HCT116 (cell line): ENCODE data around the gene CCR2. TPM values are rescaled to one million over a fixed set of nuclear protein-coding genes. Genes with fewer than 3 reads are reported as not detected.

Source experiments
- ATAC-seq: fragments of 200-7000 bp; cut with Tn5 transposase; 2 replicates; pipeline ENCODE4 v1.9.1; 2020; ENCODE audit warnings: mild to moderate bottlenecking, moderate library complexity
- BruUV-seq: library from RNA; stranded (reverse); fragments of 400-500 nt; replicated peaks from 2 replicates; lab custom pipeline; 2021; lab: Mats Ljungman, UMichigan
- CTCF ChIA-PET: fragments of 300-600 bp; sonication (Branson Sonifier 250); formaldehyde crosslinking; loops from one replicate; lab custom pipeline; 2021; ENCODE audit warnings: antibody characterized with exemption; lab: Charles Lee
- POLR2A ChIA-PET: fragments of 300-600, 350-600 bp; sonication (Branson Sonifier 250); formaldehyde crosslinking; loops from one replicate; lab custom pipeline; 2021; ENCODE audit warnings: antibody characterized with exemption; lab: Charles Lee
- RAD21 ChIA-PET, 2 experiments: fragments of 300-600 bp; sonication (Branson Sonifier 250); formaldehyde crosslinking; loops; one replicate each; lab custom pipeline; 2023; ENCODE audit warnings: low total read pairs in 2 of 2; ENCODE audit not compliant: uncharacterized antibody in 2 of 2, unreplicated experiment in 2 of 2, low non-redundant PET in 1 of 2; lab: Charles Lee
- DNase-seq: peaks from one replicate; pipeline ENCODE4 v3.0.0-alpha.2; 2010; ENCODE audit warnings: low read depth, low spot score
- H2AFZ ChIP-seq: fragments of 200-600 bp; shearing (Covaris generic), sonication (generic); 2 replicates; pipeline ENCODE4 v1.6.1; 2017; ENCODE audit warnings: low read depth, mixed run types, mixed read lengths, antibody characterized with exemption, low read length; ENCODE audit not compliant: poor library complexity, severe bottlenecking
- H3K27ac ChIP-seq: 2 replicates; pipeline ENCODE4 v1.5.1; 2012; ENCODE audit warnings: low read depth, low read length
- H3K27me3 ChIP-seq: fragments of 200-600 bp; sonication (generic); 2 replicates; pipeline ENCODE4 v1.6.1; 2016; ENCODE audit warnings: mixed run types, low read length, mixed read lengths; ENCODE audit not compliant: insufficient read depth
- H3K36me3 ChIP-seq, 2 experiments: fragments of 200-500 bp in 1 of 2; fragments of 200-600 bp in 1 of 2; sonication (Bioruptor generic) in 1 of 2; sonication (generic) in 1 of 2; 2 replicates each; pipeline versions ENCODE4 v1.5.1 to v1.6.1; 2014 to 2016; ENCODE audit warnings: low read length in 2 of 2, inconsistent platforms in 1 of 2, mixed read lengths in 1 of 2, mixed run types in 1 of 2; ENCODE audit not compliant: insufficient read depth in 2 of 2, control insufficient read depth in 1 of 2
- H3K4me1 ChIP-seq, 2 experiments: fragments of 200-600 bp in 1 of 2; sonication (generic) in 1 of 2; 2 replicates each; pipeline versions ENCODE4 v1.5.1 to v1.6.1; 2012 to 2017; ENCODE audit warnings: low read length in 2 of 2, inconsistent platforms in 1 of 2, mild to moderate bottlenecking in 1 of 2, mixed read lengths in 1 of 2, mixed run types in 1 of 2, moderate library complexity in 1 of 2; ENCODE audit not compliant: insufficient read depth in 2 of 2, control insufficient read depth in 1 of 2
- H3K4me2 ChIP-seq: fragments of 200-600 bp; sonication (generic); 2 replicates; pipeline ENCODE4 v1.6.1; 2017; ENCODE audit warnings: mixed run types, low read length, mixed read lengths
- H3K4me3 ChIP-seq, 2 experiments: fragments of 200-600 bp in 1 of 2; sonication (generic) in 1 of 2; replicated peaks in 1 of 2; 2 replicates each; pipeline ENCODE4 v1.5.1; 2011 to 2016; ENCODE audit warnings: low read length in 2 of 2, control low read depth in 1 of 2, low read depth in 1 of 2, mild to moderate bottlenecking in 1 of 2, mixed read lengths in 1 of 2, mixed run types in 1 of 2
- H3K79me2 ChIP-seq: fragments of 200-600 bp; sonication (generic); 2 replicates; pipeline ENCODE4 v1.6.1; 2017; ENCODE audit warnings: mild to moderate bottlenecking, mixed run types, low read length, moderate library complexity, mixed read lengths; ENCODE audit not compliant: insufficient read depth
- H3K9ac ChIP-seq: fragments of 200-600 bp; sonication (generic); 2 replicates; pipeline ENCODE4 v1.6.1; 2016; ENCODE audit warnings: low read length, mixed read lengths
- H3K9me2 ChIP-seq: fragments of 200-600 bp; sonication (generic), shearing (Covaris generic); 2 replicates; pipeline ENCODE4 v1.6.1; 2017; ENCODE audit warnings: mixed run types, mild to moderate bottlenecking, moderate library complexity; ENCODE audit not compliant: insufficient read depth
- H3K9me3 ChIP-seq, 2 experiments: fragments of 200-500 bp in 1 of 2; fragments of 200-600 bp in 1 of 2; sonication (Bioruptor generic) in 1 of 2; sonication (generic) in 1 of 2; 2 replicates each; pipeline ENCODE4 v1.6.1; 2014 to 2017; ENCODE audit warnings: low read length in 2 of 2, mixed read lengths in 2 of 2, inconsistent platforms in 1 of 2, low read depth in 1 of 2, mild to moderate bottlenecking in 1 of 2, mixed run types in 1 of 2, moderate library complexity in 1 of 2; ENCODE audit not compliant: control insufficient read depth in 1 of 2, insufficient read depth in 1 of 2
- H4K20me1 ChIP-seq: fragments of 200-600 bp; sonication (generic), shearing (Covaris generic); 2 replicates; pipeline ENCODE4 v1.6.1; 2017; ENCODE audit warnings: mixed run types, mild to moderate bottlenecking, moderate library complexity; ENCODE audit not compliant: insufficient read depth
- CBX3 ChIP-seq: IDR thresholded peaks from 2 replicates; pipeline ENCODE4 v1.6.1; 2012; ENCODE audit warnings: low read depth
- EGR1 ChIP-seq: IDR thresholded peaks from 2 replicates; pipeline ENCODE4 v1.6.1; 2012; ENCODE audit warnings: low read depth
- ELF1 ChIP-seq: IDR thresholded peaks from 2 replicates; pipeline ENCODE4 v1.6.1; 2012; ENCODE audit warnings: low read depth, borderline replicate concordance
- EZH2 ChIP-seq: fragments of 200-600 bp; sonication (generic); IDR thresholded peaks from 2 replicates; pipeline ENCODE4 v1.6.1; 2017; ENCODE audit warnings: antibody characterized with exemption, mixed run types
- EZH2phosphoT487 ChIP-seq: fragments of 200-600 bp; IDR thresholded peaks from 2 replicates; pipeline ENCODE4 v1.6.1; 2018; ENCODE audit warnings: antibody characterized with exemption, borderline replicate concordance
- FOSL1 ChIP-seq: IDR thresholded peaks from 2 replicates; pipeline ENCODE4 v1.6.1; 2012; ENCODE audit warnings: low read depth
- JUND ChIP-seq: IDR thresholded peaks from 2 replicates; pipeline ENCODE4 v1.6.1; 2012
- POLR2A ChIP-seq: IDR thresholded peaks from 2 replicates; pipeline ENCODE4 v1.7.0; 2011; ENCODE audit warnings: borderline replicate concordance; ENCODE audit not compliant: insufficient read depth, insufficient read length; ENCODE audit errors: extremely low read depth
- POLR2AphosphoS5 ChIP-seq: IDR thresholded peaks from 2 replicates; pipeline ENCODE4 v1.6.1; 2011; ENCODE audit warnings: mild to moderate bottlenecking, low read depth, low read length, moderate library complexity
- RAD21 ChIP-seq: IDR thresholded peaks from 2 replicates; pipeline ENCODE4 v1.6.1; 2012; ENCODE audit warnings: low read depth, mild to moderate bottlenecking
- SIN3A ChIP-seq: IDR thresholded peaks from 2 replicates; pipeline ENCODE4 v1.6.1; 2012; ENCODE audit warnings: low read depth
- SP1 ChIP-seq: IDR thresholded peaks from 2 replicates; pipeline ENCODE4 v1.6.1; 2012; ENCODE audit warnings: low read depth
- SRF ChIP-seq: IDR thresholded peaks from 2 replicates; pipeline ENCODE4 v1.6.1; 2012; ENCODE audit warnings: low read depth
- YY1 ChIP-seq: IDR thresholded peaks from 2 replicates; pipeline ENCODE4 v1.6.1; 2011; ENCODE audit warnings: low read length, low read depth, moderate library complexity, mild to moderate bottlenecking; ENCODE audit not compliant: insufficient replicate concordance; ENCODE audit errors: extremely low read depth
- ZFX ChIP-seq: fragments of 450-650 bp; IDR thresholded peaks from 2 replicates; pipeline ENCODE4 v1.6.1; 2017
- ZNF274 ChIP-seq: fragments of 200-500 bp; sonication (Bioruptor generic); IDR thresholded peaks from 2 replicates; pipeline ENCODE4 v1.6.1; 2014; ENCODE audit warnings: mild to moderate bottlenecking, low read depth, low read length, inconsistent platforms
- intact Hi-C: fragments of 100-400 bp; cut with micrococcal nuclease; formaldehyde crosslinking; loops from 2 replicates; pipeline ENCODE4 v1.10.0; 2022
- total RNA-seq: library from RNA; stranded (reverse); gene quantifications from one replicate; pipeline ENCODE4 v1.2.1, GENCODE V29; 2021; ENCODE audit not compliant: unreplicated experiment
- TF ChIP-seq, protein P1 (sequence below): IDR thresholded peaks from 2 replicates; pipeline ENCODE4 v1.6.1; 2011; ENCODE audit warnings: mild to moderate bottlenecking, low read length, moderate library complexity; ENCODE audit not compliant: insufficient replicate concordance; ENCODE audit errors: extremely low read depth
- TF ChIP-seq, protein P2 (sequence below), 3 experiments: fragments of 200-600 bp in 1 of 3; sonication (generic) in 1 of 3; IDR thresholded peaks in 2 of 3; conservative IDR thresholded peaks in 1 of 3; 2 replicates each; pipeline ENCODE4 v1.5.1; 2012 to 2017; ENCODE audit warnings: low read depth in 2 of 3, low read length in 2 of 3, antibody characterized with exemption in 1 of 3, borderline replicate concordance in 1 of 3, control low read depth in 1 of 3, mild to moderate bottlenecking in 1 of 3, mixed read lengths in 1 of 3, mixed run types in 1 of 3, moderate library complexity in 1 of 3; ENCODE audit not compliant: insufficient read depth in 1 of 3
- TF ChIP-seq, protein P3 (sequence below): IDR thresholded peaks from 2 replicates; pipeline ENCODE4 v1.6.1; 2012; ENCODE audit warnings: low read depth
- TF ChIP-seq, protein P4 (sequence below): IDR thresholded peaks from 2 replicates; pipeline ENCODE4 v1.6.1; 2012

The CCR2 gene
- total RNA-seq, 1 experiment from 2014 or later: not detected

DNA sequence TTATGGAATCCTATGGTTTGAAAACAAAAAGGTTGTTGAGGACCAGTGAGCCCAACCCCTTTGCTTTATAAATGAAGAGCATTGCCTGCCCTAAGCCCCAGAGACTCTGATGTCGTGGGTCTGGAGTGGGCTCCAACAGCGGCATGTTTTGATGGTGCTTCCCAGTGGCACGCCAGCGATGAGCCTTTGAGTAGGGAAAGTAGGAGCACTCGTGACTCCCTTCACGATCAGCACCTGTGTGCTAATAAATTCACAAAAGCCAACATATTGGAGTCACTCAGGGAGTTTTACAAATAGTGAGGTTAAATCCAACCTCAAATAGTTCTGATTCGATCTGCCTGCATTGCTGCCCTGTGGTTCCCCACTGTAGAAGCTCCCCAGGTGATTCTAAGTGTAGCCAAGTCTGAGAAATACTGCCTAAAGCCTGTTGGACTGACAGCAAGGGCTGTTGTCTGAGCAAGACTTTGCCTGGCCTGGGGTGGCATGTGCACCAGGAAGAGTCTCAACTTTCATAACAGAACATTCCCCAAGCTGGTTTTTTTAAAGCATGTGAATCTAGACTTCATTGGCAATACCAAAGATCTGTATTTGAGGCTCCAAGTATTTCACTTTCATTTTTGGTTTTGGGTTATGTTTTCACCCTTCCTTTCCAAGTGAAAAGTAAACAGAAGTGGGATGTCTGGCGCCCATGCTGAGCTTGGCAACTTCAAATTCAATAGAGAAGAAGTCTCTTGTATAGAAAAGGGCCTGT, 26.7 kb downstream of the CCR2 start:
- DNase-seq: no peak
- ChIA-PET POLR2A (no interaction called here), CTCF (interaction anchor here (1.3 kb wide), 1 partner anchor 178 kb away, joined by 3 read pairs; no protein-coding TSS in a partner anchor)
- H4K20me1 ChIP-seq: no peaks in the 10 kb centered on the region
- H3K79me2 ChIP-seq: no peaks in the 10 kb centered on the region
- peaks cover 0 to 3% of the 10 kb centered on the region in 2 experiments; a peak in 1 of 4 replicates for H3K4me1 ChIP-seq
- no peak overlapping the region for H2AFZ ChIP-seq
- TF ChIP-seq EGR1 (no peak), CBX3 (no peak), JUND (no peak), EZH2 (no peak), POLR2AphosphoS5 (no peak), SP1 (no peak), EZH2phosphoT487 (no peak), POLR2A (no peak), ZNF274 (no peak), SIN3A (no peak), ELF1 (no peak), ZFX (no peak), YY1 (no peak), RAD21 (no peak), FOSL1 (no peak), SRF (no peak)
- TF ChIP-seq, protein P1, sequence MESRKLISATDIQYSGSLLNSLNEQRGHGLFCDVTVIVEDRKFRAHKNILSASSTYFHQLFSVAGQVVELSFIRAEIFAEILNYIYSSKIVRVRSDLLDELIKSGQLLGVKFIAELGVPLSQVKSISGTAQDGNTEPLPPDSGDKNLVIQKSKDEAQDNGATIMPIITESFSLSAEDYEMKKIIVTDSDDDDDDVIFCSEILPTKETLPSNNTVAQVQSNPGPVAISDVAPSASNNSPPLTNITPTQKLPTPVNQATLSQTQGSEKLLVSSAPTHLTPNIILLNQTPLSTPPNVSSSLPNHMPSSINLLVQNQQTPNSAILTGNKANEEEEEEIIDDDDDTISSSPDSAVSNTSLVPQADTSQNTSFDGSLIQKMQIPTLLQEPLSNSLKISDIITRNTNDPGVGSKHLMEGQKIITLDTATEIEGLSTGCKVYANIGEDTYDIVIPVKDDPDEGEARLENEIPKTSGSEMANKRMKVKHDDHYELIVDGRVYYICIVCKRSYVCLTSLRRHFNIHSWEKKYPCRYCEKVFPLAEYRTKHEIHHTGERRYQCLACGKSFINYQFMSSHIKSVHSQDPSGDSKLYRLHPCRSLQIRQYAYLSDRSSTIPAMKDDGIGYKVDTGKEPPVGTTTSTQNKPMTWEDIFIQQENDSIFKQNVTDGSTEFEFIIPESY: no peak
- TF ChIP-seq, protein P2, sequence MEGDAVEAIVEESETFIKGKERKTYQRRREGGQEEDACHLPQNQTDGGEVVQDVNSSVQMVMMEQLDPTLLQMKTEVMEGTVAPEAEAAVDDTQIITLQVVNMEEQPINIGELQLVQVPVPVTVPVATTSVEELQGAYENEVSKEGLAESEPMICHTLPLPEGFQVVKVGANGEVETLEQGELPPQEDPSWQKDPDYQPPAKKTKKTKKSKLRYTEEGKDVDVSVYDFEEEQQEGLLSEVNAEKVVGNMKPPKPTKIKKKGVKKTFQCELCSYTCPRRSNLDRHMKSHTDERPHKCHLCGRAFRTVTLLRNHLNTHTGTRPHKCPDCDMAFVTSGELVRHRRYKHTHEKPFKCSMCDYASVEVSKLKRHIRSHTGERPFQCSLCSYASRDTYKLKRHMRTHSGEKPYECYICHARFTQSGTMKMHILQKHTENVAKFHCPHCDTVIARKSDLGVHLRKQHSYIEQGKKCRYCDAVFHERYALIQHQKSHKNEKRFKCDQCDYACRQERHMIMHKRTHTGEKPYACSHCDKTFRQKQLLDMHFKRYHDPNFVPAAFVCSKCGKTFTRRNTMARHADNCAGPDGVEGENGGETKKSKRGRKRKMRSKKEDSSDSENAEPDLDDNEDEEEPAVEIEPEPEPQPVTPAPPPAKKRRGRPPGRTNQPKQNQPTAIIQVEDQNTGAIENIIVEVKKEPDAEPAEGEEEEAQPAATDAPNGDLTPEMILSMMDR (IDR thresholded peaks at IDR 0.05 in 2 of 3, conservative IDR thresholded peaks at IDR 0.05 in 1 of 3; ENCODE audit: borderline replicate concordance in 1 of 3, insufficient read depth in 1 of 3, low read depth in 2 of 3, low read length in 2 of 3): no peak
- TF ChIP-seq, protein P3, sequence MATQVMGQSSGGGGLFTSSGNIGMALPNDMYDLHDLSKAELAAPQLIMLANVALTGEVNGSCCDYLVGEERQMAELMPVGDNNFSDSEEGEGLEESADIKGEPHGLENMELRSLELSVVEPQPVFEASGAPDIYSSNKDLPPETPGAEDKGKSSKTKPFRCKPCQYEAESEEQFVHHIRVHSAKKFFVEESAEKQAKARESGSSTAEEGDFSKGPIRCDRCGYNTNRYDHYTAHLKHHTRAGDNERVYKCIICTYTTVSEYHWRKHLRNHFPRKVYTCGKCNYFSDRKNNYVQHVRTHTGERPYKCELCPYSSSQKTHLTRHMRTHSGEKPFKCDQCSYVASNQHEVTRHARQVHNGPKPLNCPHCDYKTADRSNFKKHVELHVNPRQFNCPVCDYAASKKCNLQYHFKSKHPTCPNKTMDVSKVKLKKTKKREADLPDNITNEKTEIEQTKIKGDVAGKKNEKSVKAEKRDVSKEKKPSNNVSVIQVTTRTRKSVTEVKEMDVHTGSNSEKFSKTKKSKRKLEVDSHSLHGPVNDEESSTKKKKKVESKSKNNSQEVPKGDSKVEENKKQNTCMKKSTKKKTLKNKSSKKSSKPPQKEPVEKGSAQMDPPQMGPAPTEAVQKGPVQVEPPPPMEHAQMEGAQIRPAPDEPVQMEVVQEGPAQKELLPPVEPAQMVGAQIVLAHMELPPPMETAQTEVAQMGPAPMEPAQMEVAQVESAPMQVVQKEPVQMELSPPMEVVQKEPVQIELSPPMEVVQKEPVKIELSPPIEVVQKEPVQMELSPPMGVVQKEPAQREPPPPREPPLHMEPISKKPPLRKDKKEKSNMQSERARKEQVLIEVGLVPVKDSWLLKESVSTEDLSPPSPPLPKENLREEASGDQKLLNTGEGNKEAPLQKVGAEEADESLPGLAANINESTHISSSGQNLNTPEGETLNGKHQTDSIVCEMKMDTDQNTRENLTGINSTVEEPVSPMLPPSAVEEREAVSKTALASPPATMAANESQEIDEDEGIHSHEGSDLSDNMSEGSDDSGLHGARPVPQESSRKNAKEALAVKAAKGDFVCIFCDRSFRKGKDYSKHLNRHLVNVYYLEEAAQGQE: no peak
- TF ChIP-seq, protein P4, sequence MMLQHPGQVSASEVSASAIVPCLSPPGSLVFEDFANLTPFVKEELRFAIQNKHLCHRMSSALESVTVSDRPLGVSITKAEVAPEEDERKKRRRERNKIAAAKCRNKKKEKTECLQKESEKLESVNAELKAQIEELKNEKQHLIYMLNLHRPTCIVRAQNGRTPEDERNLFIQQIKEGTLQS: no peak
- TF ChIP-seq, all 23 proteins: peak for 0
- ATAC-seq: no peak
- H3K27ac ChIP-seq: no peak overlapping the region
- RAD21 ChIA-PET: no interaction called here
- H3K9me2 ChIP-seq: no peaks in the 10 kb centered on the region
- H3K4me2 ChIP-seq: no peak overlapping the region
- H3K4me3 ChIP-seq: no peak overlapping the region
- H3K9ac ChIP-seq: no peak overlapping the region
- no TSS peak for BruUV-seq
- no peaks in the 10 kb centered on the region for H3K36me3 ChIP-seq
- no peaks in the 10 kb centered on the region for H3K9me3 ChIP-seq
- intact Hi-C loops: no loop called here
- H3K27me3 ChIP-seq: peaks cover 6% of the 10 kb centered on the region; the same call in 1 of the 2 replicates
